Mesothelial cell of epicardium (in vitro differentiated cells): Measurements from ENCODE around the gene MYBPC3. TPM values are rescaled to one million over a fixed set of nuclear protein-coding genes. Genes with fewer than 3 reads are reported as not detected.

Experiments
- DNase-seq, 2 experiments: peaks; one replicate each; pipeline ENCODE4 v3.0.0; 2021; ENCODE audit warnings: low spot score in 2 of 2; ENCODE audit not compliant: unreplicated experiment in 2 of 2
- H3K27ac Mint-ChIP-seq: 2 replicates; pipeline ENCODE4 v1.8.0; 2021; ENCODE audit warnings: mixed read lengths
- H3K27me3 Mint-ChIP-seq: 2 replicates; pipeline ENCODE4 v1.8.0; 2021; ENCODE audit warnings: low read depth, mixed read lengths
- H3K36me3 Mint-ChIP-seq: 2 replicates; pipeline ENCODE4 v1.8.0; 2021; ENCODE audit warnings: mixed read lengths
- H3K4me1 Mint-ChIP-seq: 2 replicates; pipeline ENCODE4 v1.8.0; 2021; ENCODE audit warnings: mixed read lengths
- H3K4me3 Mint-ChIP-seq: 2 replicates; pipeline ENCODE4 v1.8.0; 2021; ENCODE audit warnings: mild to moderate bottlenecking, moderate library complexity, mixed read lengths
- H3K9me3 Mint-ChIP-seq: 2 replicates; pipeline ENCODE4 v1.8.0; 2021; ENCODE audit warnings: mixed read lengths
- CTCF ChIP-seq: fragments of 200-600 bp; sonication (generic); IDR thresholded peaks from one replicate; pipeline ENCODE4 v1.5.0; 2021; ENCODE audit warnings: antibody characterized with exemption; ENCODE audit not compliant: unreplicated experiment
- total RNA-seq: library from RNA; stranded (reverse); gene quantifications from 3 replicates; pipeline ENCODE4 v1.2.1, GENCODE V29; 2021

Gene MYBPC3
- total RNA-seq, 1 donor from 2014 or later, result not detected

GRCh38 chr11:47396049-47396320 is 43.5 kb upstream of the MYBPC3 start:
- H3K36me3 Mint-ChIP-seq, result no peaks in the 10 kb centered on the region

GRCh38 chr11:47395223-47396048 is 42.9 kb upstream of the MYBPC3 start:
- DNase-seq, result no peak
- no peak for TF ChIP-seq CTCF
- H3K9me3 Mint-ChIP-seq, result no peaks in the 10 kb centered on the region
- no peak overlapping the region for H3K4me3 Mint-ChIP-seq
- no peaks in the 10 kb centered on the region for H3K27me3 Mint-ChIP-seq
- H3K27ac Mint-ChIP-seq, result no peak overlapping the region
- H3K36me3 Mint-ChIP-seq, result no peaks in the 10 kb centered on the region
- peaks cover 9% of the 10 kb centered on the region for H3K4me1 Mint-ChIP-seq

More at GRCh38 chr11:47396049-47396320, 43.5 kb upstream of the MYBPC3 start:
- TF ChIP-seq CTCF, result no peak
- Mint-ChIP-seq H3K27ac (no peak overlapping the region), H3K9me3 (no peaks in the 10 kb centered on the region), H3K27me3 (no peaks in the 10 kb centered on the region), H3K4me3 (no peak overlapping the region), H3K4me1 (peaks cover 13% of the 10 kb centered on the region)
- DNase-seq, result no peak

GRCh38 chr11:47394322-47395222 is 42.1 kb upstream of the MYBPC3 start:
- DNase-seq, result no peak
- H3K36me3 Mint-ChIP-seq, result no peaks in the 10 kb centered on the region
- no peaks in the 10 kb centered on the region for H3K9me3 Mint-ChIP-seq
- H3K4me3 Mint-ChIP-seq, result no peak overlapping the region
- peaks cover 3% of the 10 kb centered on the region for H3K4me1 Mint-ChIP-seq
- TF ChIP-seq CTCF, result no peak
- H3K27ac Mint-ChIP-seq, result no peak overlapping the region
- no peaks in the 10 kb centered on the region for H3K27me3 Mint-ChIP-seq

- no peak overlapping the region for H3K4me3 Mint-ChIP-seq
- H3K4me1 Mint-ChIP-seq, result peaks cover 3% of the 10 kb centered on the region
- no peaks in the 10 kb centered on the region for H3K36me3 Mint-ChIP-seq
- no peak overlapping the region for H3K27ac Mint-ChIP-seq
- H3K9me3 Mint-ChIP-seq, result no peaks in the 10 kb centered on the region
- no peaks in the 10 kb centered on the region for H3K27me3 Mint-ChIP-seq
- no peak for DNase-seq
- no peak for TF ChIP-seq CTCF
Measured at GRCh38 chr11:47394050-47394321, 41.5 kb upstream of the MYBPC3 start.

- Mint-ChIP-seq H3K4me1 (no peaks in the 10 kb centered on the region), H3K27ac (no peak overlapping the region), H3K4me3 (no peak overlapping the region), H3K36me3 (no peaks in the 10 kb centered on the region), H3K27me3 (no peaks in the 10 kb centered on the region), H3K9me3 (no peaks in the 10 kb centered on the region)
- no peak for DNase-seq
- no peak for TF ChIP-seq CTCF
Measured at GRCh38 chr11:47393163-47394049, 40.9 kb upstream of the MYBPC3 start.
